Measurements from ENCODE around the gene TENM4. TPM values are rescaled to one million over a fixed set of nuclear protein-coding genes. Genes with fewer than 3 reads are reported as not detected.

The TENM4 gene
- polyA plus RNA-seq, 1 experiment, result 0.39 TPM

DNA sequence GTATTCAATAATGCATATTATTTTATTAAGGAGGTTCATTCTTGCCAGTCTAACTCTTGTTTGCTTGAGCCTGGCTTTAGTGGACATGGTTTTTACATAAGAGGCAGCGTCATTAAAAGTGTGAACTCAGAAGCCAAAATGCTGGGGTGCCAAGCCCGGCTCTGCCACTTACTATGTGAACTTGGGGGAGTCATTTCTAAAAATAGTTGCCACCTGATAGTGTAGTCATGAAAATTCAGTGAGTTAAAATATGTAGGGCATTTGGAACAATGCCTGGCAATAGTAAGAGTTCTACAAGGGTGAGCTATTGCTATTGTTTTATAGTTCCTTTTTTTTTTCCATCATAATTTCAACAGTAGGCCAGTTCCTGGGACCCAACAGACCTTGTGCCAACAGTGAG, 49.9 kb downstream of the TENM4 start:
- Histone ChIP-seq H3K36me3 (ENCODE audit: control insufficient read depth, insufficient read depth, low read length) (no peaks in the 10 kb centered on the region), H3K4me3 (ENCODE audit: low read depth, low read length) (no peak overlapping the region), H3K27me3 (ENCODE audit: control insufficient read depth, insufficient read depth, low read length) (no peaks in the 10 kb centered on the region)
- POLR2A ChIA-PET, result no interaction called here
- TF ChIP-seq, protein P1, sequence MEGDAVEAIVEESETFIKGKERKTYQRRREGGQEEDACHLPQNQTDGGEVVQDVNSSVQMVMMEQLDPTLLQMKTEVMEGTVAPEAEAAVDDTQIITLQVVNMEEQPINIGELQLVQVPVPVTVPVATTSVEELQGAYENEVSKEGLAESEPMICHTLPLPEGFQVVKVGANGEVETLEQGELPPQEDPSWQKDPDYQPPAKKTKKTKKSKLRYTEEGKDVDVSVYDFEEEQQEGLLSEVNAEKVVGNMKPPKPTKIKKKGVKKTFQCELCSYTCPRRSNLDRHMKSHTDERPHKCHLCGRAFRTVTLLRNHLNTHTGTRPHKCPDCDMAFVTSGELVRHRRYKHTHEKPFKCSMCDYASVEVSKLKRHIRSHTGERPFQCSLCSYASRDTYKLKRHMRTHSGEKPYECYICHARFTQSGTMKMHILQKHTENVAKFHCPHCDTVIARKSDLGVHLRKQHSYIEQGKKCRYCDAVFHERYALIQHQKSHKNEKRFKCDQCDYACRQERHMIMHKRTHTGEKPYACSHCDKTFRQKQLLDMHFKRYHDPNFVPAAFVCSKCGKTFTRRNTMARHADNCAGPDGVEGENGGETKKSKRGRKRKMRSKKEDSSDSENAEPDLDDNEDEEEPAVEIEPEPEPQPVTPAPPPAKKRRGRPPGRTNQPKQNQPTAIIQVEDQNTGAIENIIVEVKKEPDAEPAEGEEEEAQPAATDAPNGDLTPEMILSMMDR (IDR thresholded peaks at IDR 0.05; ENCODE audit: insufficient read depth, low read depth, low read length), result no peak
- CTCF ChIA-PET, result interaction anchor here (0.7 to 1.0 kb wide), 2 partner anchors 10 to 973 kb away, joined by 4 to 5 read pairs; partner anchors contain the start of gene GAB2
- no peak for DNase-seq (ENCODE audit: low read depth)

DNA sequence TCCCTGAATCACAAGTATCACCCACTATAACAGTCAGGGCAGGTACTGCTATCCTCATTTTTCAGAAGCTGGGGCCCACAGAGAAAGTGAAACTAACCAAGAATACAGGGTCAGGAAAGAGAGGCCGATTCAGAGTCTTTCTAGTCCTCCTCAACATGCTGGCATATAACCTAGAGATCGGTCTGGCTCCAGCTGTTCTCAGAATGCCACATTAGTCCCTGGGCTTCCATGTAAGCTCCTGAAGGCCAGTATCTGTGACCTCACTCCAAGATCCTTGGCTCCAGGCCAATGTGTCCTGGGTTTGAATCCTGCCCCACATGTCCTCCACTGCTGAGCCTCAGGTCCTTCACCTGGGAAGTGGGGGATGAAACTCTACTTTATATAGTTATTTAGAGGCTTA, 50.4 kb downstream of the TENM4 start:
- POLR2A ChIA-PET, result no interaction called here
- TF ChIP-seq, protein P1 (IDR thresholded peaks at IDR 0.05; ENCODE audit: insufficient read depth, low read depth, low read length), result no peak
- DNase-seq (ENCODE audit: low read depth), result no peak
- no peaks in the 10 kb centered on the region for H3K36me3 ChIP-seq (ENCODE audit: control insufficient read depth, insufficient read depth, low read length)
- H3K27me3 ChIP-seq (ENCODE audit: control insufficient read depth, insufficient read depth, low read length), result no peaks in the 10 kb centered on the region
- CTCF ChIA-PET, result interaction anchor here (0.7 kb wide), 1 partner anchor 973 kb away, joined by 5 read pairs; the partner anchor contains the start of gene GAB2
- H3K4me3 ChIP-seq (ENCODE audit: low read depth, low read length), result no peak overlapping the region

DNA sequence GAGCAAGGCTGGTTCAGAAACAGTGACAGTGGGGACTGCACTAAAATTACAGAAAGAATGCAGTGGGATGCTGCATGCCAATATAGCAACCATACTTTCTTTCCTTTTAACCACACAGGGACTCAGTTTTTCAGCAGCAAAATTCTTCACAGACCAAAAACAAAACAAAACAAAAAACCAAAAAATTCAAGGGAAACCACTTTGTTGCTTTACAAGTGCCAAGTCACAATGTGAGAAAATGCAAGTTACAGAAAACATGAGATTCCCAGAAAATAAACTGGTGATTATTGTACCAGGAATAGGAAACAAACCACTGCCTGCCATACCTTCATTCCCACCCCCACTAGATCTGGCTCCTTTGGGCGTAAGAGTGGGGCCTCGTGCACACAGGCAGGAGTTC, 52.6 kb downstream of the TENM4 start:
- no peak overlapping the region for H3K4me3 ChIP-seq (ENCODE audit: low read depth, low read length)
- POLR2A ChIA-PET, result no interaction called here
- no peaks in the 10 kb centered on the region for H3K27me3 ChIP-seq (ENCODE audit: control insufficient read depth, insufficient read depth, low read length)
- TF ChIP-seq, protein P1 (IDR thresholded peaks at IDR 0.05; ENCODE audit: insufficient read depth, low read depth, low read length), result no peak
- CTCF ChIA-PET, result no interaction called here
- no peak for DNase-seq (ENCODE audit: low read depth)
- no peaks in the 10 kb centered on the region for H3K36me3 ChIP-seq (ENCODE audit: control insufficient read depth, insufficient read depth, low read length)

DNA sequence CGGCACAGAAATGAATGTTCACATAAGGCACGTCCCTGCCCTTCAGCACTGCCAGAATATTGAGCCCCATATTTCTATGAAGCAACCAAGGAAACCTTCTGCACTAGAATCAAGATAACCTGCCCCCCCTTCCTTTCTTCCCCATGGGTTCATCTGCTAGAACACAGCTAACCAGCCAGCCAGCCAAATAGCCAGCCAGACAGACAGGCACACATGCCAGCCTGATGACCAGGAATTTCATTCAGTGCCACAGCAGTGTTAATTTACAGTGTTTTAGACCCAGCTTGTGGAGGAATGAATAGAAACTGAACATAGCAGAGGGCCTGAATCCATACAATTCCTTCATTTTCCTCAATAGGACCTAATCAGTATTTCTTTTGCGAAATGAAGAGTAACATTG, 57.0 kb downstream of the TENM4 start:
- ChIA-PET POLR2A (no interaction called here), CTCF (interaction anchor here (0.7 kb wide), 1 partner anchor 17 kb away, joined by 4 read pairs; no protein-coding TSS in a partner anchor)
- Histone ChIP-seq H3K36me3 (ENCODE audit: control insufficient read depth, insufficient read depth, low read length) (no peaks in the 10 kb centered on the region), H3K4me3 (ENCODE audit: low read depth, low read length) (no peak overlapping the region), H3K27me3 (ENCODE audit: control insufficient read depth, insufficient read depth, low read length) (no peaks in the 10 kb centered on the region)
- TF ChIP-seq, protein P1 (IDR thresholded peaks at IDR 0.05; ENCODE audit: insufficient read depth, low read depth, low read length), result no peak
- no peak for DNase-seq (ENCODE audit: low read depth)

DNA sequence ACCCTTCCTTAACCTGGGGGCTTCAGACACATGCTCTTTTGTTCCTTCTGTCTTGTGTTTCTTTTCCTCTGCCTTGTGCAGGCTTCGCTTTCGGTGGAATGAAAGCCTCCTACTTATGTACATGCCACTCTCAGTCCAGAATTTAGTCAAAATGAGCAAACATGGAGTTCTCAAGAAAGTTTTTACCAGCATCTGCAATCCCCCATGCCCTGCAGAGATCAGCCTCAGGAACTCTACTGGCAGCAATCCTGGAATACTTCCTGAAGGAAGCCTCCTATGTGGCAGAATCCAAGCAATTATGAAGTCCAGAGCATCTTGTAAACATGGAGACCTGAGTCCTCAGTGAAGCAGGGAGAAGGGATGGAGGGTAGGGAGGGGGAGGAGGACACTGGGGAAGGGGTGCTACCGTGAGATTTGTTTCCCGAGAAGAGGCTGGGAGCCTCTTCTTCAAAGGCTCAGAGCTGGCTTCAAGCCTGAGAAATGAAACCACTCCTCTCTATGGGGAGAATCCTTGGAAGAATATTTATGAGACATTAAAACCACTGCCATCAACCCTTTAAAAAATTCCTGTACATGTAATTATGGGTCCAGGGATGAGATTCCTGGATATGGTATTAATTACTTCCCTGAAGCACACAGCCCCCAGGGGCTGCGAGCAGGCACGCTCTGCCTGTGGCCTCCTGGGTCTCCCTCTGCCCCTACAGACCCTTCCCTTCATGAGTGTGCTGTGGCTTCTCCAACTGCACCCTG, 58.4 kb downstream of the TENM4 start:
- CTCF ChIA-PET, result no interaction called here

More for the DNA sequence above, 58.4 kb downstream of the TENM4 start:
- no peak overlapping the region for H3K4me3 ChIP-seq (ENCODE audit: low read depth, low read length)
- DNase-seq (ENCODE audit: low read depth), result no peak
- H3K36me3 ChIP-seq (ENCODE audit: control insufficient read depth, insufficient read depth, low read length), result no peaks in the 10 kb centered on the region
- TF ChIP-seq, protein P1 (IDR thresholded peaks at IDR 0.05; ENCODE audit: insufficient read depth, low read depth, low read length), result no peak
- POLR2A ChIA-PET, result no interaction called here
- H3K27me3 ChIP-seq (ENCODE audit: control insufficient read depth, insufficient read depth, low read length), result no peaks in the 10 kb centered on the region

Measured in BJ (cell line).